CD4-positive, alpha-beta T cell (primary cell): ENCODE data around the gene RAB3GAP1. TPM values are rescaled to one million over a fixed set of nuclear protein-coding genes. Genes with fewer than 3 reads are reported as not detected.

Experiments
- ATAC-seq: fragments of 200-7000 bp; cut with Tn5 transposase; one replicate; pipeline ENCODE4 v1.10.0; 2022; ENCODE audit warnings: mild to moderate bottlenecking; ENCODE audit not compliant: poor library complexity
- CTCF ChIA-PET: fragments of 350-600 bp; sonication (Branson Sonifier 250); formaldehyde crosslinking; loops from one replicate; lab custom pipeline; 2021; ENCODE audit warnings: antibody characterized with exemption, inconsistent platforms; lab: Charles Lee
- POLR2A ChIA-PET: fragments of 350-600 bp; sonication (Branson Sonifier 250); formaldehyde crosslinking; loops from one replicate; lab custom pipeline; 2021; ENCODE audit warnings: antibody characterized with exemption, inconsistent platforms; lab: Charles Lee
- DNase-seq, 14 experiments: peaks; one replicate each; pipeline ENCODE4 v3.0.0-alpha.2; 2013 to 2020; ENCODE audit warnings: mixed read lengths in 2 of 14
- H3K27ac ChIP-seq, 2 donors: one replicate each; pipeline versions ENCODE4 v1.5.1 to v1.7.0; 2013; ENCODE audit warnings: low read length in 2 of 2, low read depth in 1 of 2, mild to moderate bottlenecking in 1 of 2
- H3K27me3 ChIP-seq, 2 experiments: 1 replicate in 1 of 2; 2 replicates in 1 of 2; pipeline versions ENCODE4 v1.6.1 to v1.7.0; 2013; ENCODE audit warnings: low read length in 2 of 2, control low read depth in 1 of 2, mild to moderate bottlenecking in 1 of 2, moderate library complexity in 1 of 2; ENCODE audit not compliant: insufficient read depth in 2 of 2, control insufficient read depth in 1 of 2
- H3K36me3 ChIP-seq: one replicate; pipeline ENCODE4 v1.6.1; 2013; ENCODE audit warnings: low read length, control low read depth; ENCODE audit not compliant: insufficient read depth
- H3K4me1 ChIP-seq: one replicate; pipeline ENCODE4 v1.6.1; 2013; ENCODE audit warnings: low read length, control low read depth; ENCODE audit not compliant: insufficient read depth
- H3K4me3 ChIP-seq: one replicate; pipeline ENCODE4 v1.5.1; 2013; ENCODE audit warnings: mild to moderate bottlenecking, low read length, moderate library complexity
- H3K9me3 ChIP-seq, 2 experiments: 1 replicate in 1 of 2; 2 replicates in 1 of 2; pipeline versions ENCODE4 v1.6.1 to v1.7.0; 2013; ENCODE audit warnings: low read length in 2 of 2, mild to moderate bottlenecking in 2 of 2, control low read depth in 1 of 2, moderate library complexity in 1 of 2; ENCODE audit not compliant: control insufficient read depth in 1 of 2, insufficient read depth in 1 of 2
- H3K27ac Mint-ChIP-seq: one replicate; pipeline ENCODE4 v1.8.0; 2020; ENCODE audit warnings: mixed read lengths
- H3K27me3 Mint-ChIP-seq: one replicate; pipeline ENCODE4 v1.8.0; 2021; ENCODE audit warnings: mixed read lengths
- H3K36me3 Mint-ChIP-seq: one replicate; pipeline ENCODE4 v1.8.0; 2021; ENCODE audit warnings: low read depth, mixed read lengths
- H3K4me1 Mint-ChIP-seq: one replicate; pipeline ENCODE4 v1.8.0; 2021; ENCODE audit warnings: low read depth, mixed read lengths
- H3K4me3 Mint-ChIP-seq: one replicate; pipeline ENCODE4 v1.8.0; 2020; ENCODE audit warnings: mild to moderate bottlenecking, mixed read lengths
- H3K9me3 Mint-ChIP-seq: one replicate; pipeline ENCODE4 v1.8.0; 2020; ENCODE audit warnings: mixed read lengths
- CTCF ChIP-seq: fragments of 200-600 bp; IDR thresholded peaks from one replicate; pipeline ENCODE4 v1.8.0; 2022; ENCODE audit warnings: antibody characterized with exemption, mild to moderate bottlenecking
- intact Hi-C, 2 experiments: fragments of 100-400 bp; cut with DNase I in 1 of 2; cut with micrococcal nuclease in 1 of 2; formaldehyde crosslinking; loops; one replicate each; pipeline versions ENCODE4 v1.15.1 to v1.9.0; 2023 to 2025; cut with DNase I, micrococcal nuclease
- total RNA-seq, 174 experiments: library from RNA in 2 of 174; stranded (reverse) in 2 of 174; gene quantifications; one replicate each; pipeline ENCODE4 v1.2.3 and lab custom pipeline; 2021 to 2026

RAB3GAP1 gene
- total RNA-seq, 2 experiments from 2014 or later = 35.9 to 37.0 TPM

GRCh38 chr2:135010200-135010942 lies 41.7 kb upstream of the RAB3GAP1 start:
- Mint-ChIP-seq H3K36me3 (no peaks in the 10 kb centered on the region), H3K27ac (no peak overlapping the region), H3K27me3 (peaks cover 8% of the 10 kb centered on the region), H3K9me3 (no peaks in the 10 kb centered on the region), H3K4me3 (no peak overlapping the region), H3K4me1 (no peaks in the 10 kb centered on the region)
- no peak for TF ChIP-seq CTCF
- H3K4me3 ChIP-seq = no peak overlapping the region
- H3K36me3 ChIP-seq = no peaks in the 10 kb centered on the region
- ATAC-seq (no peak), DNase-seq (no peak)
- intact Hi-C loops = no loop called here
- H3K9me3 ChIP-seq = no peaks in the 10 kb centered on the region
- H3K4me1 ChIP-seq = no peaks in the 10 kb centered on the region
- CTCF ChIA-PET = interaction anchor here (2.1 kb wide), 1 partner anchor 700 kb away, joined by 6 read pairs; no protein-coding TSS in a partner anchor
- no peaks in the 10 kb centered on the region for H3K27me3 ChIP-seq
- POLR2A ChIA-PET = no interaction called here
- H3K27ac ChIP-seq = no peak overlapping the region

- Mint-ChIP-seq H3K27me3 (no peaks in the 10 kb centered on the region), H3K9me3 (no peaks in the 10 kb centered on the region), H3K4me1 (no peaks in the 10 kb centered on the region), H3K27ac (no peak overlapping the region), H3K4me3 (no peak overlapping the region), H3K36me3 (no peaks in the 10 kb centered on the region)
- no peaks in the 10 kb centered on the region for H3K9me3 ChIP-seq
- ATAC-seq = no peak
- no peak for TF ChIP-seq CTCF
- no peaks in the 10 kb centered on the region for H3K27me3 ChIP-seq
- H3K36me3 ChIP-seq = no peaks in the 10 kb centered on the region
- no peak for DNase-seq
- no peak overlapping the region for H3K27ac ChIP-seq
- no peak overlapping the region for H3K4me3 ChIP-seq
- ChIA-PET POLR2A (no interaction called here), CTCF (no interaction called here)
- no peaks in the 10 kb centered on the region for H3K4me1 ChIP-seq
- intact Hi-C loops = no loop called here
Measured at GRCh38 chr2:135011633-135012032, 40.5 kb upstream of the RAB3GAP1 start.

GRCh38 chr2:135021618-135022017 lies 30.5 kb upstream of the RAB3GAP1 start:
- Mint-ChIP-seq H3K27ac (no peak overlapping the region), H3K4me1 (no peaks in the 10 kb centered on the region), H3K9me3 (no peaks in the 10 kb centered on the region), H3K36me3 (no peaks in the 10 kb centered on the region), H3K27me3 (no peaks in the 10 kb centered on the region), H3K4me3 (no peak overlapping the region)
- Histone ChIP-seq H3K4me3 (no peak overlapping the region), H3K27ac (no peak overlapping the region), H3K9me3 (no peaks in the 10 kb centered on the region), H3K36me3 (no peaks in the 10 kb centered on the region), H3K27me3 (no peaks in the 10 kb centered on the region), H3K4me1 (no peaks in the 10 kb centered on the region)
- ChIA-PET CTCF (interaction anchor here (1.1 kb wide), 1 partner anchor 18 kb away, joined by 3 read pairs; no protein-coding TSS in a partner anchor), POLR2A (no interaction called here)
- no peak for TF ChIP-seq CTCF
- ATAC-seq (no peak), DNase-seq (no peak)
- intact Hi-C loops = no loop called here
